LNCaP clone FGC (cell line): Measurements from ENCODE around the gene GRB10.

ENCODE experiments used
- DNase-seq: peaks from one replicate; pipeline ENCODE4 v3.0.0-alpha.2; 2011; ENCODE audit warnings: low read depth
- H3K4me3 ChIP-seq: 2 replicates; pipeline ENCODE4 v1.5.1; 2011; ENCODE audit warnings: mild to moderate bottlenecking, low read depth, low read length, control low read depth
- CTCF ChIP-seq: IDR thresholded peaks from 2 replicates; pipeline ENCODE4 v1.5.1; 2012; ENCODE audit warnings: mild to moderate bottlenecking; ENCODE audit not compliant: control insufficient read depth, insufficient read depth; ENCODE audit errors: extremely low read depth

GRB10 gene

GRCh38 chr7:50793947-50794570 lies 11.4 kb upstream of the GRB10 start:
- no peak for TF ChIP-seq CTCF
- no peak for DNase-seq
- peak overlapping the region; percentile 39 for H3K4me3 ChIP-seq

GRCh38 chr7:50793120-50793946 lies 10.6 kb upstream of the GRB10 start:
- 0 out of 2 replicates have a peak, but pooled peaks have one; percentile 7 for TF ChIP-seq CTCF
- peak overlapping the region; percentile 81 for H3K4me3 ChIP-seq
- DNase-seq = no peak

GRCh38 chr7:50792342-50793119 lies 9.8 kb upstream of the GRB10 start:
- H3K4me3 ChIP-seq = peak overlapping the region; percentile 81
- no peak for TF ChIP-seq CTCF
- no peak for DNase-seq

GRCh38 chr7:50791938-50792341 lies 9.2 kb upstream of the GRB10 start:
- no peak for TF ChIP-seq CTCF
- DNase-seq = no peak
- peak overlapping the region; percentile 81 for H3K4me3 ChIP-seq

- TF ChIP-seq CTCF = no peak
- H3K4me3 ChIP-seq = peak overlapping the region; percentile 81
- DNase-seq = no peak
Observed at GRCh38 chr7:50791363-50791937, 8.8 kb upstream of the GRB10 start.

GRCh38 chr7:50790381-50790780 lies 7.7 kb upstream of the GRB10 start:
- TF ChIP-seq CTCF = no peak
- peak overlapping the region; percentile 81 for H3K4me3 ChIP-seq
- no peak for DNase-seq
